ENCODE results near the gene C3orf49. TPM values are rescaled to one million over a fixed set of nuclear protein-coding genes. Genes with fewer than 3 reads are reported as not detected.
A peak's percentile ranks its signal among the peaks of the same experiment; 100 is the strongest.

The C3orf49 gene
- total and polyA plus RNA-seq, 5 experiments from 2014 or later = not detected

DNA sequence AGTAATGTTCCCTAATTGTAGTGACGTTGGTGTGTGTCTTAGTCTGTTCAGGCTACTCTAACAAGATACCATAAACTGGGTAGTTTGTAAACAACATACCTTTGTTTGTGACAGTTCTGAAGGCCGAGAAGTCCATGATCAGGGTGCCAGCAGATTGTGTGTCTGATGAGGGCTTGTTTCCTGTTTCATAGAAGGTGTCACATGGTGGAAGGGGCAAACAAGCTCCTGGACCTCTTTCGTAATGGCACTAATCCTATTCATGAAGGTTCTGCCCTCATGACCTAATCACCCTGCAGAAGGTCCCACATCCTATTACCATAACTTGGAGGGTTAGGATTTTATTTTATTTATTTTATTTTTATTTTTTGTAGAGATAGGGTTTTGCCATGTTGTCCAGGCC lies 55.7 kb downstream of the C3orf49 start:
- DNase-seq (no peak), ATAC-seq (no peak)
- Mint-ChIP-seq H3K9me3 (no peaks in the 10 kb centered on the region), H3K27ac (no peak overlapping the region), H3K4me3 (no peak overlapping the region), H3K36me3 (peaks cover 0 to 4% (median 3%) of the 10 kb centered on the region in 3 donors), H3K27me3 (no peaks in the 10 kb centered on the region), H3K4me1 (peaks cover 33 to 89% (median 70%) of the 10 kb centered on the region in 4 donors)
- POLR2A ChIA-PET = interaction anchor here (1.0 kb wide), 1 partner anchor 29 kb away, joined by 3 read pairs; no protein-coding TSS in a partner anchor

DNA sequence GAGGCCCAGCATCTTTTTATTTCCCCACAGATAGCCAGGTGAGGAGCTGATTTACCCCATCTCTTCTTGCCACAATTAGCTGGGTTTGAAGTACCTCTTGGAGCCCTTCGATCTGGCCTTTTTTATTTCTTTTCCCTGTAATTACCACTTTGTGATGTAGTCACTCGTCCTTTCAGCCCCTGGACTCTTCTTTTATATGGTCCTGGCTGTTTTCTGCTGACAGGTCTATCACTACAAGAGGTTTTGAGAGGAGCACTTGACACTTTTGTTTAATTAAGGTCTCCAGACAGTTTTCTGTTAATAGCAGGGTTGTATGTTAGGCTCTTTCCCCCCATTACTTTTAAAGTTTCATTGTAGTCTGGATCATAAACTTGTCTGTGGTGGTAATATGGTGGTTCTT lies 56.4 kb downstream of the C3orf49 start:
- ATAC-seq (no peak), DNase-seq (no peak)
- no peak overlapping the region for H3K4me3 Mint-ChIP-seq
- H3K27me3 Mint-ChIP-seq = no peaks in the 10 kb centered on the region
- H3K9me3 Mint-ChIP-seq = no peaks in the 10 kb centered on the region
- POLR2A ChIA-PET = no interaction called here
- peaks cover 31 to 88% (median 69%) of the 10 kb centered on the region in 4 donors for H3K4me1 Mint-ChIP-seq
- peaks cover 0 to 4% (median 3%) of the 10 kb centered on the region in 3 donors for H3K36me3 Mint-ChIP-seq
- H3K27ac Mint-ChIP-seq = peak overlapping the region in 6 of 10 donors; percentile 0 to 73 (median 40)

DNA sequence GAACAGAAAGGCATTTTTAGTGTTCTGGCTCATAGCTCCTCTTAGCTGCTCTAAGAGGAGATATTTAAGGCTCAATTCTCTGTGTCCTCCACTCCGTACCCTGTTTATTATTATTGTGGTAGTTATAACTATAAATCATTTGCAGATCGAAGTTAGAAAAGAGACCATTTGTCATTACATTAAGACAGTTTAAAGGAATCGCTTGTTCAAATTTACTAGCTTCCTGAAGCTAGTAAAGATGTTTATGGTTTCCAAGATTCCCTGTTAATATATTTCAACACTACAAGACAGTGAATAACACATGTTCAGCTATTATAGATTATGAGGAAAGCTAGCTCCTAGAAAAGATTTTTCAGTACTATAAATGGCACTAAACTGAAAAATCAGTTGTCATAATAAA lies 57.2 kb downstream of the C3orf49 start:
- no peak for ATAC-seq
- Mint-ChIP-seq H3K27ac (no peak overlapping the region), H3K4me1 (peaks cover 36 to 90% (median 71%) of the 10 kb centered on the region in 4 donors), H3K4me3 (no peak overlapping the region), H3K27me3 (no peaks in the 10 kb centered on the region), H3K36me3 (peaks cover 0 to 4% (median 3%) of the 10 kb centered on the region in 3 donors), H3K9me3 (no peaks in the 10 kb centered on the region)
- POLR2A ChIA-PET = interaction anchor here (0.7 kb wide), 1 partner anchor 12 kb away, joined by 3 read pairs; the partner anchor contains the start of genes ATXN7 and THOC7
- DNase-seq = no peak

DNA sequence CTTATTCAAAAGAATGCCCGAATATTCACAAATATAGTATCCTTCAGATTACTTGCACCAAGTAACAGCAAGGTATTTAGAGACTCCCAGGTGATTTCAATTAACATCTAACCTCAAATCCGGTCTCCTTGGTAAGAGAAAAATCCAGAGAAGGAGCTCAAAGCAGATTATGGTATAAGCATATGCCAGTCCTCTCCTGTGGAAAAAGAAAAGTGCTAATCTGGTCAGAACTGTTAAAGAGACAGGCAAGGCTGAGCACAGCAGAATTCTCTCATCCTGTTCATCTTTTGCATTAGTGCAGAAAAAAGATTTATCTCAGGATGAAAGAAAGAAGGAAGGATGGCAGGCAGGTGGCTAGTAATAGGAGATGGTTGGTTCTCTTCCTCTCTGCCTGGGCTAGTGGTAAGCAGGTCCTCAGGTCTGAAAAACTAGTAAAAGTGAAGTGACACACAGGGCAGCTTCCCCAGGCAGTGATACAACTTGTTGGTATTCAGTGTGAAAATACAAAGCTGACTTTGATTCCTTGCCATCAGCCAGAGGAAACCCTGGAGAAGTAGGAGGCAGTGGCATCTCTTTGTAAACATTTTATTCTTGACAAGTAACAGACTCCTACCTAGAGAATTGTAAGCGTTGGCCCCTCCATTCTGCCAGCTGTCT lies 58.8 kb downstream of the C3orf49 start:
- peaks cover 38 to 84% (median 68%) of the 10 kb centered on the region in 4 donors for H3K4me1 Mint-ChIP-seq

DNA sequence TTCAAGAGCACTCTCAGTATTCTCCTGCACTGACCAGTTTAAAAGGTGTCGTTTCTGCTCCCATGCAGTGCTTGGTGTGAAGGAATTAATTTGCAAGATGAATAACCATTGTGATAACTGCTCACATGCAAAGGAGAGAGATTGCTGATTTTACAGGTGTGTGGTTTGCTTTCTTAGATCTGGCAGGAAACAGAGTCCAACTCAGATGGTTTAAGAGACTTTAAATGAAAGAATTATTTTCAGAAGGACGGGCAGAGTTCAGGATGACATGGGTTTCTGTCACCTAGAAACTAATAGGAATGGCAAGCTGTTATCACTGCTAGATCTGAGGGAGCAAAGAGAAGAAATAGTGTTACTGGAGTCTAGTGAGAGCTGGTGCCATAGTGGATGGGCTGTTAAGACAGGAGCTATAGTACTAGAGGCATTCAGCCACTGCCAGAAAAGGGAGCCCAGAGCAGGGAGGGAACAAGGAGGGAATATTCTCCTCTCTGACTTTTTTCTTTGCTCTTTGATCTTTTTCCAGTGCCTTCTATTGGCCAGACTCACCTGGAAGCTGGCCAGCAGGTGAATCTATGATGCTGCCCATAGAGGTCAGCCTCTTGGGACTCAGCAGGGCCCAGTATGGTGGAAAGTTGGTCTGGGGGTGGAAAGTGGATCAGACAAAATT lies 59.4 kb downstream of the C3orf49 start:
- peak overlapping the region in 5 of 10 donors; percentile 1 to 27 (median 4) for H3K4me3 Mint-ChIP-seq
- POLR2A ChIA-PET = no interaction called here
- peak in 1 of 2 donors; percentile 42 for ATAC-seq

More for the DNA sequence above, 58.8 kb downstream of the C3orf49 start:
- H3K36me3 Mint-ChIP-seq = peaks cover 0 to 6% (median 4%) of the 10 kb centered on the region in 3 donors
- DNase-seq (no peak), ATAC-seq (no peak)
- H3K9me3 Mint-ChIP-seq = no peaks in the 10 kb centered on the region
- H3K27ac Mint-ChIP-seq = peak overlapping the region in 8 of 10 donors; percentile 1 to 65 (median 36)
- POLR2A ChIA-PET = interaction anchor here (0.5 kb wide), 1 partner anchor 20 kb away, joined by 3 read pairs; no protein-coding TSS in a partner anchor
- peak overlapping the region in 5 of 10 donors; percentile 1 to 27 (median 5) for H3K4me3 Mint-ChIP-seq
- H3K27me3 Mint-ChIP-seq = no peaks in the 10 kb centered on the region

DNA sequence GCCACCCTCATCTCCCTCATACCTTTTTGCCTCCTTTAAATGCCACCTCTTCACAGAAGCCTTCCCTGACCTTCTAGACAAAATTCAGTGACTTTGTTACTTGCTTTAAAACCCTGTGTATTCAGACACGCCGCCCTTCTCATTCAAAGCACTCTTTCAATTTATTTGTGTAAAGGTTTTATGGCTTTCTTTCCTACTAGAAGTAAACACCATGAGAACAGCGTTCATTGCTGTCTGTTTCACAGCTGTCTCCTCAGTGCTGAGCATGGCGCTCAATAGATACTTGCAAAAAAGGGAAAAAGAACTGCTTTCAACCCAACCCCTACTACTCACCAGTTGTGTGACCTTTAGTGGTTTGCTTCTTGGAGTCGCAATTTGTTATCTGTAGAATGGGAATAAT lies 61.6 kb downstream of the C3orf49 start:
- ATAC-seq = no peak
- H3K27me3 Mint-ChIP-seq = no peaks in the 10 kb centered on the region
- POLR2A ChIA-PET = no interaction called here
- peak overlapping the region in 4 of 10 donors; percentile 1 to 58 (median 45) for H3K27ac Mint-ChIP-seq
- no peaks in the 10 kb centered on the region for H3K9me3 Mint-ChIP-seq
- H3K4me3 Mint-ChIP-seq = no peak overlapping the region
- peaks cover 0 to 4% (median 0%) of the 10 kb centered on the region in 3 donors for H3K36me3 Mint-ChIP-seq
- DNase-seq = no peak
- H3K4me1 Mint-ChIP-seq = peaks cover 28 to 74% (median 55%) of the 10 kb centered on the region in 4 donors

More for the DNA sequence above, 59.4 kb downstream of the C3orf49 start:
- H3K4me1 Mint-ChIP-seq = peaks cover 37 to 85% (median 65%) of the 10 kb centered on the region in 4 donors
- H3K27me3 Mint-ChIP-seq = no peaks in the 10 kb centered on the region
- H3K9me3 Mint-ChIP-seq = no peaks in the 10 kb centered on the region
- H3K27ac Mint-ChIP-seq = peak overlapping the region in 7 of 10 donors; percentile 1 to 45 (median 38)
- peaks cover 0 to 6% (median 4%) of the 10 kb centered on the region in 3 donors for H3K36me3 Mint-ChIP-seq
- peak in 1 of 10 donors; percentile 1 for DNase-seq

DNA sequence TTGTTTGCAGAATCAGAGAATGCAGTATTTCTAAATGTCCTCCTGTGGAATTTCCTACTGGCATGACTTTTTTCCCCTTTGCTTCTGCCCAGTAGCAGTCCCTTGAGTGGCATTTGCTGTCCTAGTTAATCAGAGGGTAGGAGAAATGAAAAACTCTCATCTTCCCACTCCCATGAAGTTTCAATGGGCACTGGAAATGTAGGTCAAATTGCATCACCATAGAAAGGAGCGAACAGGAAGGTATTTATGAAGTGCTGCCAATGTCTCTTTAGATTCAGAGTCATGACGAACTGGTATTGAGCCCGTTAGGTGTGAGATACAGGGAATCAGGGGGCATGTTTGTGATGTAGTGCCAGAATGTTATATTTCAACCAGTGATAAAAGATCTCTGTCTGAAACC lies 67.8 kb downstream of the C3orf49 start:
- Mint-ChIP-seq H3K4me1 (peaks cover 10 to 36% (median 27%) of the 10 kb centered on the region in 4 donors), H3K27ac (no peak overlapping the region), H3K4me3 (no peak overlapping the region), H3K9me3 (no peaks in the 10 kb centered on the region), H3K36me3 (peaks cover 0 to 21% (median 3%) of the 10 kb centered on the region in 3 donors), H3K27me3 (no peaks in the 10 kb centered on the region)
- DNase-seq = no peak
- POLR2A ChIA-PET = no interaction called here
- ATAC-seq = no peak

DNA sequence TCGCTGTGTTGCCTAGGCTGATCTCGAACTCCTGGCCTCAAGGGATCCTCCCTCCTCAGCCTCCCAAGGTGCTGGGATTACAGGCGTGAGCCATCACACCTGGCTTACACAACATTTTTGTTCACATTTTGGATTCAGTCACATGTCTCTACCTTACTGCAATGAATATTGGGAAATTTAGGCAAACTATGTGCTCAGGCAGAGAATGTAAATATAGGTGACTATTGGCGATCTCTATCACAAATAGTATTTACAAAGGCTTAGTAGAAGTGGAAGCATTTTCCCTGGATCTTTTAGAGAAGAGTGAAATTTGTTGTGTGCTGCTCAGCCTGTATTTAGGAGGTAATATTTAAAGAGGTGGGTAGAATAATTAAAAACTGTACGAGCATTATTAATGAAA lies 72.4 kb downstream of the C3orf49 start:
- no peaks in the 10 kb centered on the region for H3K9me3 Mint-ChIP-seq
- ATAC-seq (no peak), DNase-seq (no peak)
- no peaks in the 10 kb centered on the region for H3K27me3 Mint-ChIP-seq
- POLR2A ChIA-PET = no interaction called here
- no peak overlapping the region for H3K27ac Mint-ChIP-seq
- peaks cover 15 to 51% (median 35%) of the 10 kb centered on the region in 4 donors for H3K4me1 Mint-ChIP-seq
- H3K36me3 Mint-ChIP-seq = peaks cover 0 to 21% (median 3%) of the 10 kb centered on the region in 3 donors
- H3K4me3 Mint-ChIP-seq = no peak overlapping the region

DNA sequence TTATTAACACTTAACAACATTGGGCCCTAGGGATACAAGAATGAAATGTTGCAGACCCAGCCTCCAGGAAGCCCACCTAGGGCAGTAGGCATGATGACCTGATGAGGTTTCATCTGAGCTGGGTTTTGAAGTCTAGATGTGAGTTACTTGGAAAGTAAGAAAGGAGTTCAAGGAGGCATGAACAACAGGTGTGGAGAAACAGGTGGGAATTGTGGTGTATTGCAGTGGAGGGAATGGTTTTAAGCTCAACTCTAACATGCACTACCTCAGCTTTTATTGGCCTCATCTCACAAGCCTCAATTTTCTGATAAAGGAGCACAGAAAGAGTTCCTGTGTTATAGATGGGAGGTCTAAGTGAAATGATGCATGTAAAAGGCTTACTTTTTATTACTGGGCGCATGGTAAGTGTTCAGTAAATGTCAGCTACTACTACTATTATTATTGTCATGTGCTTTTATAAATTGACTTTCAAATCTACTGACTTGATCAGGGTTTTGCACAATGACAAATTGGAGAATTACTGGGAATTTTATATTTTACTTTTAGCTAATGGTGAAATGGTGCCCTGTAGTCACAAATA lies 73.8 kb downstream of the C3orf49 start:
- H3K36me3 Mint-ChIP-seq = peaks cover 0 to 18% (median 3%) of the 10 kb centered on the region in 3 donors
- H3K27me3 Mint-ChIP-seq = no peaks in the 10 kb centered on the region
- DNase-seq = no peak
- H3K9me3 Mint-ChIP-seq = no peaks in the 10 kb centered on the region
- ATAC-seq = no peak
- H3K4me3 Mint-ChIP-seq = no peak overlapping the region
- POLR2A ChIA-PET = no interaction called here
- H3K4me1 Mint-ChIP-seq = peaks cover 15 to 45% (median 32%) of the 10 kb centered on the region in 4 donors
- peak overlapping the region in 3 of 10 donors; percentile 3 to 78 (median 47) for H3K27ac Mint-ChIP-seq

DNA sequence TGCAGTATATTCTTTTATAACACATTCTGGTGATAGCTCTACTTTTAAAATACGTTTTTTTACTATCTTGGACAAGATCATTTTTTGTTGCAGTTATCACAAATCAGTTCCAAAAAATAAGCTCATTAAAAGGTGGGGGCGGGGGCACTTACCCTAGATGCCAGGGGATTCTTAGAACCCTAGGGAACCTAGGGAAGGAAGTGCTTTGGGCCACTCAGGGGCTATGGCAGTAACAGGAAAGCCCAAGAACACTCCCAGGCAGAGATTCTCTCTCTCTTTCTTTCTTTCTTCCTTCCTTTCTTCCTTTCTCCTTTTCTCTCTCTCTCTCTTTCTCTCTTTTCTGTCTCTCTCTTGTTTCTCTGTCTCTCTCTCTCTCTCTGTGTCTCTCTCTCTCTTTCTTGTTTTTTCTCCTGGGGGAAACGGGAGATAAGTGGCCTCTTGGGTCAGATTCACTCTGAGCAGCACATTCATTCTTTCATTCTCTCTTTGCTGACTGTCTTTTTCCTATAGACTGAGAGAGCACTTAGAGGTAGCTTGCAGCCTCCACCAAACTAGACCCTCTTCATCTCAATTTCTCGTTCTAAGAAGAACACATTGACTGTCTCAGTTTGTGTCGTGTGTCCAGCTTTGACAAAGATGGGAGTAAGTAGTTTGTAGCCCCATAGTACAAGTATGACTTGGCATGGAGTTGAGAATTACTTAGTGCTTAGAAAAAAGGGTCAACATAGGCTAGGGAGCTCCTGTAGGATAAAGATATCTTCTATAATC lies 76.5 kb downstream of the C3orf49 start:
- no peak for DNase-seq
- H3K36me3 Mint-ChIP-seq = peaks cover 5 to 38% (median 19%) of the 10 kb centered on the region in 3 donors
- POLR2A ChIA-PET = no interaction called here
- H3K4me3 Mint-ChIP-seq = no peak overlapping the region
- no peak for ATAC-seq
- no peaks in the 10 kb centered on the region for H3K27me3 Mint-ChIP-seq
- H3K4me1 Mint-ChIP-seq = peaks cover 18 to 49% (median 34%) of the 10 kb centered on the region in 4 donors
- peak overlapping the region in 6 of 10 donors; percentile 5 to 84 (median 50) for H3K27ac Mint-ChIP-seq
- no peaks in the 10 kb centered on the region for H3K9me3 Mint-ChIP-seq

DNA sequence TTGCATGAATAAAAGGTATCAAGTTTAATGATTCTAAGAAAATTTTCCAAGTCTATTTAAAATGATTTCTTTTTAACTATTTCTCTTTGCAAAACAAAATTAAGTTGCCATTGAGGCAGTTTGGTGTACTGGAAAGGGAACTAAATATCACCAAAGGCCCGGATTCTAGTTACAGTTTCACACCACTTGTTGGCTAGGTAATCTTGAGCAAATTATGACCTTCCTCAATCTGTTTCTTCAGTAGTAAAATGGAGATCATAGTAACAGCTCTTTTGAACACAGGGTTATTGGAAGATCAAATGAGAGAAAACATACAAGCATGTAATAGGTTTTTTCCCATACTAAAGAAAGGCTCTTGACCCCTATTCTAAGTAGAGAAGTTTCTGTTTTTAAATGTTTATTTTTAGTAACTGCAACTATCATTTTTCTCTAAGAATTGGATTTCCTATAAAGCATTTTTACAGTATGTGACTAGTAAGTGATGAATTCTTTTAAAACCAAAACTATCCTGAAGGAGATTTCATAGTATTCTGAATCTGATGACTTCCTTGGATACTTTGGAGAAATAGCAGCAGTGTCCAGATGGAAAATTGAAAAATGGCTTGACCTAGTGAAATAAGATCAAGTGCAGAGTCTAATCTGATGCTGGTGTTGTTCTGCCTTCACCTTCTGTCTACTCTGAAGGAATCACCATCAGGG lies 77.4 kb downstream of the C3orf49 start:
- H3K4me1 Mint-ChIP-seq = peaks cover 17 to 50% (median 34%) of the 10 kb centered on the region in 4 donors
- no peaks in the 10 kb centered on the region for H3K27me3 Mint-ChIP-seq
- peak overlapping the region in 2 of 10 donors; percentile 27 to 51 for H3K27ac Mint-ChIP-seq
- H3K9me3 Mint-ChIP-seq = no peaks in the 10 kb centered on the region
- POLR2A ChIA-PET = no interaction called here
- no peak overlapping the region for H3K4me3 Mint-ChIP-seq
- no peak for DNase-seq
- peaks cover 6 to 38% (median 23%) of the 10 kb centered on the region in 3 donors for H3K36me3 Mint-ChIP-seq
- no peak for ATAC-seq
